ENCODE data around the gene MICAL3. TPM values are rescaled to one million over a fixed set of nuclear protein-coding genes. Genes with fewer than 3 reads are reported as not detected.
"Not testable (repeated sequence)": the region's sequence is repeated elsewhere in the genome, so short reads cannot be mapped to it uniquely, and the experiment has no call there.

Gene MICAL3
- total and polyA plus RNA-seq, 2 donors: 2.7 to 4.0 TPM

DNA sequence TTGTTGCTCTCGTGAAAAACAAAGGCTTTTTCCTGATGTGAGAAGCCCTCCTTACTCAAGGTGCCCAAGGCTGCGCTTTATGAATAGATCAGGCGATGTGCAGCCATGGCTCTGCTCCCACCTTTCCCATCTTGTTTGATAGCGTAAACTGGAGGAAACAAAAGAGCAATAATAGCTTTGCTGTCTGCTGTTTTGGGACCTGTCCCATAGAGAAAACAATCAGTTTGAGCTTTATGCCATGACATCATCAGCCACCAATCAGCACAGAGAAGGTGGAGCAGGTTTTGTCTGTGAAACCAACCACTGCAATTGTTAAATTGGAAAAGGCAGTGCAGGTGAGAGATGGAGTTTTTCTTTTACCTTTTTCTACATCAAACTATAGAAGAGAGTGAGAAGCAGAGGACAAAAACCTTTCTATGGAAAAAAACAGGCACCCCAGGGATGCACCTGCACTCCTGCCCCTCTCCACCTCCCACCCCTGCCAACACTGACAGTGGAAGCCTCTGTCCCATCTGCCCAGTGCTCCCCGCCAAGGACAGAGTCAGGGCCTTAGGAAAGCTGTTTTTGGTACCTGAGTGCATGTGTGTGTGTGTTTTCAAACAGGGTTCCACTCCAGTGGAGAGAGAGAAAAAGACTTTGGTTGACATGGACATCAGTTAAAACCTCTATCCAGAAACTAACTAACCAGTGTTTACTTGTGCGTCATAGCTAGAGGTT, 80.7 kb downstream of the MICAL3 start:
- Histone ChIP-seq H3K9me3 (ENCODE audit: control insufficient read depth in 2 of 2, insufficient read depth in 1 of 2, low read length in 1 of 2) (no peaks in the 10 kb centered on the region), H3K4me1 (ENCODE audit: control insufficient read depth in 2 of 2, insufficient read depth in 2 of 2, low read length in 2 of 2) (peaks cover 0 to 4% of the 10 kb centered on the region in 2 donors), H3K36me3 (ENCODE audit: control insufficient read depth in 2 of 2, insufficient read depth in 2 of 2, low read length in 1 of 2) (no peaks in the 10 kb centered on the region), H3K4me3 (ENCODE audit: low read length in 2 of 2) (no peak overlapping the region), H3K27me3 (ENCODE audit: control insufficient read depth in 2 of 2, insufficient read depth in 1 of 2, low read length in 1 of 2) (no peaks in the 10 kb centered on the region), H3K27ac (ENCODE audit: low read depth in 1 of 2, low read length in 1 of 2) (no peak overlapping the region)
- 90% methylated on average over 6 of the region's 6 CpGs for WGBS
- DNase-seq (ENCODE audit: low read depth in 6 of 9, low spot score in 9 of 9): no peak

DNA sequence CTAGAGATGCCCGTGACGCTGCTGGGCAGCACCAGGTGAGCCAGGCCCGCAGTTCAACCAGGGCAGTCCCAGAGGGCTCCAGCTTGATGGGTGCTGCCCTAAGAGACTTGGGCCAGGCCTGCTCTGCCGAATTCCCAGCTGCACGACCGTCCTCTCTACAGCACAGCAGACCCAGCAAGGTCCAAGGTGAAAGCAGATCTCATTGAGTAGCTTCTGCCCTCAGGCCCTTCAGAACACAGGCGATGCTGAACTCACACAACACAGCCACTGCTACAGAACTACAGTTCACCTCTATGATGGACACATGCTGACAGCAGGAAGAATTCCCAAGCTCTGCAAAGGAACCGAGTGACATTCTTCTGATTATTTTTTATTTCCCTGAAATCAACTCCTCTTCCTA, 81.6 kb downstream of the MICAL3 start:
- no peaks in the 10 kb centered on the region for H3K27me3 ChIP-seq (ENCODE audit: control insufficient read depth in 2 of 2, insufficient read depth in 1 of 2, low read length in 1 of 2)
- WGBS: 98% methylated on average over 8 of the region's 8 CpGs
- peaks cover 0 to 4% of the 10 kb centered on the region in 2 donors for H3K4me1 ChIP-seq (ENCODE audit: control insufficient read depth in 2 of 2, insufficient read depth in 2 of 2, low read length in 2 of 2)
- H3K27ac ChIP-seq (ENCODE audit: low read depth in 1 of 2, low read length in 1 of 2): no peak overlapping the region
- no peaks in the 10 kb centered on the region for H3K36me3 ChIP-seq (ENCODE audit: control insufficient read depth in 2 of 2, insufficient read depth in 2 of 2, low read length in 1 of 2)
- DNase-seq (ENCODE audit: low read depth in 6 of 9, low spot score in 9 of 9): no peak
- no peak overlapping the region for H3K4me3 ChIP-seq (ENCODE audit: low read length in 2 of 2)
- H3K9me3 ChIP-seq (ENCODE audit: control insufficient read depth in 2 of 2, insufficient read depth in 1 of 2, low read length in 1 of 2): no peaks in the 10 kb centered on the region

DNA sequence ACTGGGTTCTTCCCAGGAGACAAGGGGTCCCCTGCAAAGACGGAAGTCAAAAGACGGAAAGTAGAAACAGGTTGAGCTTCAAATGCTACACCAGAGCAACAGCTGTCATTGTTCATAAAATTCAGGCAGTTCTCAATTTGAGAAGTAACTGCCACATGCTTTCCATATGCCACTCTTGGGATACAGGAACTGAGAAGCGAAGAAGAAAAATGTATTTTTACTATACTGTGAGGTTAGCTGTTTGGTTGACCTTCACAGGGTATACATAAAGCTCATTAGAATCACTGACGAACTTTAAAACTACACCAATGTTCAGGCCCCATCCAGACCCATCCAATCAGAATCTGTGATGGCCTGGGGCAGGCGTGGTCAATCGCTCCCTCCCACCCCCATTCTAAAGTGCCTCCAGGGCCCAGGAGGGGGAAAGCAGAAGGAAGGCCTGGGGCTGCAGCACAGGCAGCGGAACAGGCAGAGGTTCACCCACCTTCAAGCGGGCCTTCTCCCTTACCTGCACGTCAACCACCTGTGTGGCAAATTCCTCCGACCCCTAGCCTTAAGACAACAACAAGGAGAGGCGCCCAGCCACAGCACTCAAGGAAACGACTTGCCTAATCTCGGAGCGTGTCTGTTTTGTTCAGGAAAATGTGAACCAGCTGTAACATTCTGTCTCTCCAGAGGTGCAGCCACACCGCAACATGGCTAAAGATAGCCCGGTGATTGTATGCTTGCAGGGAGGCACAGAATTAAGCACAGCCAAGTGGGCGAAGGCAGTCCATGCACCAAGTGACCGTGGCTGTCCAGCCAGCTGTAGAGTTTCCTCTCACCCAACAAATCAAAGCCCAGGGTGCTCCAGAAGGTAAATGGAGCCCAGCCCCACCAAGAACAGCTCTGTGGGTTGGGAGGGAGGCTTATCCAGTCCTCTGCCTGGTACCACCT, 82.6 kb downstream of the MICAL3 start:
- Histone ChIP-seq H3K27ac (ENCODE audit: low read depth in 1 of 2, low read length in 1 of 2) (no peak overlapping the region), H3K36me3 (ENCODE audit: control insufficient read depth in 2 of 2, insufficient read depth in 2 of 2, low read length in 1 of 2) (no peaks in the 10 kb centered on the region), H3K4me1 (ENCODE audit: control insufficient read depth in 2 of 2, insufficient read depth in 2 of 2, low read length in 2 of 2) (peaks cover 0 to 4% of the 10 kb centered on the region in 2 donors), H3K9me3 (ENCODE audit: control insufficient read depth in 2 of 2, insufficient read depth in 1 of 2, low read length in 1 of 2) (no peaks in the 10 kb centered on the region), H3K27me3 (ENCODE audit: control insufficient read depth in 2 of 2, insufficient read depth in 1 of 2, low read length in 1 of 2) (no peaks in the 10 kb centered on the region), H3K4me3 (ENCODE audit: low read length in 2 of 2) (no peak overlapping the region)
- 98% methylated on average over 18 of the region's 18 CpGs for WGBS
- DNase-seq (ENCODE audit: low read depth in 6 of 9, low spot score in 9 of 9): no peak

DNA sequence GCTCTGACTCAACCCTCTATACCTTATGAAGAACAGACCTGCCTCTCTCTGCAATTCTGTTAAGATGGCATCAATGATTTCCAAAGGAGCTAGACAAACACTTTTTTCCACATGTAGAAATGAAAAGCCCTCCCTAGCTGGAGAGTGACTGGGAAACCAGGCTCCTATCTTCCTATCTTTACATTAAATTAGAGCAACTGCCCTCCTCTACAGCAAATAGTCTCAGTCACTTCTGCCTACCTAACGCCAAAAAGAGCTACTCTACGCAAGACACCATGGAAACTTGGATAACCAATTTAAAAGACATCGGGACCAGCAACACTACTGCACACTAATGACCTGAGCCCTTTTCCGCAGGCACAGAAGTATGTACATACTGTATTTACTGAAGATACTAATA, 84.8 kb downstream of the MICAL3 start:
- no peaks in the 10 kb centered on the region for H3K27me3 ChIP-seq (ENCODE audit: control insufficient read depth in 2 of 2, insufficient read depth in 1 of 2, low read length in 1 of 2)
- no peaks in the 10 kb centered on the region for H3K4me1 ChIP-seq (ENCODE audit: control insufficient read depth in 2 of 2, insufficient read depth in 2 of 2, low read length in 2 of 2)
- H3K27ac ChIP-seq (ENCODE audit: low read depth in 1 of 2, low read length in 1 of 2): no peak overlapping the region
- 98% methylated on average over 4 of the region's 4 CpGs for WGBS
- no peak overlapping the region for H3K4me3 ChIP-seq (ENCODE audit: low read length in 2 of 2)
- DNase-seq (ENCODE audit: low read depth in 6 of 9, low spot score in 9 of 9): no peak
- no peaks in the 10 kb centered on the region for H3K9me3 ChIP-seq (ENCODE audit: control insufficient read depth in 2 of 2, insufficient read depth in 1 of 2, low read length in 1 of 2)
- no peaks in the 10 kb centered on the region for H3K36me3 ChIP-seq (ENCODE audit: control insufficient read depth in 2 of 2, insufficient read depth in 2 of 2, low read length in 1 of 2)

DNA sequence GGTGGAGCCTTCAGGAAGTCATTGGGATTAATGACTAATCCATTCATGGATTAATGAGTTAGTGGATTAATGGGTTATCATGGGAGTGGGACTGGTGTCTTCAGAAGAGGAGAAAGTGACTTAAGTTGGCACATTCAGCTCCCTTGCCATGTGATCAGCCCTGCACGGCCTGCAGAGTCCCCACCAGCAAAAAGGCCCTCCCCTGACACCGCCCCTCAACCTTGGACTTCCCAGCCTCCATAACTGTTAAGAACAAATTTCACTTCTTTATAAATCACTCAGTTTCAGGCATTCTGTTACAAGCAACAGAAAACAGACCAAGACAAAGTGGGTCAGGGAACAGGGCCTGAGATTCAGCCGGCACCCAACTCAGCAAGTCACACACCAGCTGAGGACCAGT, 85.3 kb downstream of the MICAL3 start:
- WGBS: 98% methylated on average over 3 of the region's 3 CpGs
- no peaks in the 10 kb centered on the region for H3K27me3 ChIP-seq (ENCODE audit: control insufficient read depth in 2 of 2, insufficient read depth in 1 of 2, low read length in 1 of 2)
- no peaks in the 10 kb centered on the region for H3K36me3 ChIP-seq (ENCODE audit: control insufficient read depth in 2 of 2, insufficient read depth in 2 of 2, low read length in 1 of 2)
- no peak overlapping the region for H3K4me3 ChIP-seq (ENCODE audit: low read length in 2 of 2)
- H3K9me3 ChIP-seq (ENCODE audit: control insufficient read depth in 2 of 2, insufficient read depth in 1 of 2, low read length in 1 of 2): no peaks in the 10 kb centered on the region
- H3K27ac ChIP-seq (ENCODE audit: low read depth in 1 of 2, low read length in 1 of 2): no peak overlapping the region
- no peaks in the 10 kb centered on the region for H3K4me1 ChIP-seq (ENCODE audit: control insufficient read depth in 2 of 2, insufficient read depth in 2 of 2, low read length in 2 of 2)
- no peak for DNase-seq (ENCODE audit: low read depth in 6 of 9, low spot score in 9 of 9)

DNA sequence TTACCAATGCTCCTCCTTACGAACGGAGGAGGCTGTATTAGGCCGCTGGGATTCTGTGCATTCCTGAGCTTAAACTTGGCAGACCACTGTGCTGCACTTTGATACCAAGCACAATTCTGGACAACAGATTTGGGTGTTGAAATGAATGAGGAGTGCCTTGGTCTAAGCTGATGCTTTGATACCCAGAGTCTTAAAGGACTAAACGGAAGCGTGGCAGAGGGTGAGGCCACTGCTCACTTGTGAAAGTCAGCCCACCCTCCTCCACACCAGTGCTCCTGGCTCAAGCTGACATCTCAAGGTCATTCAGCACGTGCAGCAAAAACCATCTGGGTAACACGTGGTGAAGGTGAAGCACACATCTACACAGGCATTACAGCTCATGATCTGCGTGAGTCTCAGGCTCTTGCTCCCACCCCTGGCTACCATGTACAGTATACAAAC, 85.9 kb downstream of the MICAL3 start:
- H3K27me3 ChIP-seq (ENCODE audit: control insufficient read depth in 2 of 2, insufficient read depth in 1 of 2, low read length in 1 of 2): no peaks in the 10 kb centered on the region
- H3K36me3 ChIP-seq (ENCODE audit: control insufficient read depth in 2 of 2, insufficient read depth in 2 of 2, low read length in 1 of 2): no peaks in the 10 kb centered on the region
- 95% methylated on average over 8 of the region's 8 CpGs for WGBS
- H3K4me1 ChIP-seq (ENCODE audit: control insufficient read depth in 2 of 2, insufficient read depth in 2 of 2, low read length in 2 of 2): no peaks in the 10 kb centered on the region
- no peak for DNase-seq (ENCODE audit: low read depth in 6 of 9, low spot score in 9 of 9)
- no peaks in the 10 kb centered on the region for H3K9me3 ChIP-seq (ENCODE audit: control insufficient read depth in 2 of 2, insufficient read depth in 1 of 2, low read length in 1 of 2)
- H3K27ac ChIP-seq (ENCODE audit: low read depth in 1 of 2, low read length in 1 of 2): no peak overlapping the region
- H3K4me3 ChIP-seq (ENCODE audit: low read length in 2 of 2): no peak overlapping the region

DNA sequence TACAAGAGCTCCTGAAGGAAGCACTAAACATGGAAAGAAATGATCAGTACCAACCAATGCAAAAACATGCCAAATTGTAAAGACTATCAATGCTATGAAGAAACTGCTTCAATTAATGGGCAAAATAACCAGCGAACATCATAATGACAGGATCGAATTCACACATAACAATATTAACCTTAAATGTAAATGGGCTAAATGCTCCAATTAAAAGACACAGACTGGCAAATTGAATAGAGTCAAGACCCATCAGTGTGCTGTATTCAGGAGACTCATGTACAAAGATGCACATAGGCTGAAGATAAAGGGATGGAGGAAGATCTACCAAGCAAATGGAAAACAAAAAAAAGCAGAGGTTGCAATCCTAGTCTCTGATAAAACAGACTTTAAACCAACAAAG, 91.9 kb downstream of the MICAL3 start:
- H3K27me3 ChIP-seq (ENCODE audit: control insufficient read depth in 2 of 2, insufficient read depth in 1 of 2, low read length in 1 of 2); H3K9me3 ChIP-seq (ENCODE audit: control insufficient read depth in 2 of 2, insufficient read depth in 1 of 2, low read length in 1 of 2); H3K27ac ChIP-seq (ENCODE audit: low read depth in 1 of 2, low read length in 1 of 2); DNase-seq (ENCODE audit: low read depth in 6 of 9, low spot score in 9 of 9); H3K4me3 ChIP-seq (ENCODE audit: low read length in 2 of 2); H3K4me1 ChIP-seq (ENCODE audit: control insufficient read depth in 2 of 2, insufficient read depth in 2 of 2, low read length in 2 of 2); H3K36me3 ChIP-seq (ENCODE audit: control insufficient read depth in 2 of 2, insufficient read depth in 2 of 2, low read length in 1 of 2): not testable (repeated sequence)
- WGBS: over 99% methylated on average over 2 of the region's 2 CpGs

DNA sequence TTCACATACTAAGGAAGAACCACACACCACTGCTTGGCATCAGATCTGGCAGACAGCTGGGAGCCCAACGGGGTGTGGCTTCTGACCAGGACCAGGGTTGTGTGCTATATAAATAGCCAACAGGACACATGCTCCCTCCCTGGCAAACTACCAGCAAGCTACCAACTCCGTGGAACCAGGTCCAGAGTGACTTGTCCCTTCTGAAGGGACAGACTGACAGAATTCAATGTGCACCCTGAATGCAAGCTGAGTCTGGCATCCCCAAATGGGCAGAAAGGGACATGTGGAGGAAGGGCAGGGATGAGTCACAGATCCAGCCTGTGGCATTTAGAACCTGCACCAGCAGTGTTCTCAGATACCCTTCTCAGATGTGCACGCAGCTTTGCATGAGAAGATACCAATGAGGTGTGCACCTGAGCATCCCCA, 92.9 kb downstream of the MICAL3 start:
- DNase-seq (ENCODE audit: low read depth in 6 of 9, low spot score in 9 of 9): no peak
- Histone ChIP-seq H3K4me3 (ENCODE audit: low read length in 2 of 2) (no peak overlapping the region), H3K27me3 (ENCODE audit: control insufficient read depth in 2 of 2, insufficient read depth in 1 of 2, low read length in 1 of 2) (no peaks in the 10 kb centered on the region), H3K36me3 (ENCODE audit: control insufficient read depth in 2 of 2, insufficient read depth in 2 of 2, low read length in 1 of 2) (no peaks in the 10 kb centered on the region), H3K4me1 (ENCODE audit: control insufficient read depth in 2 of 2, insufficient read depth in 2 of 2, low read length in 2 of 2) (no peaks in the 10 kb centered on the region), H3K27ac (ENCODE audit: low read depth in 1 of 2, low read length in 1 of 2) (no peak overlapping the region), H3K9me3 (ENCODE audit: control insufficient read depth in 2 of 2, insufficient read depth in 1 of 2, low read length in 1 of 2) (no peaks in the 10 kb centered on the region)
- WGBS: 96% methylated on average over 3 of the region's 3 CpGs
